B cell (primary cell): ENCODE data around the gene MIPOL1.

Experiments used
- EZH2 ChIP-seq: IDR thresholded peaks from 2 replicates; pipeline ENCODE4 v1.6.1; 2012; ENCODE audit warnings: borderline replicate concordance, low read depth, mild to moderate bottlenecking, moderate library complexity, low read length; ENCODE audit not compliant: insufficient read depth, poor library complexity, severe bottlenecking
- TF ChIP-seq, protein P1 (sequence below): fragments of 200-600 bp; IDR thresholded peaks from one replicate; pipeline ENCODE4 v1.8.0; 2022; ENCODE audit warnings: antibody characterized with exemption, mild to moderate bottlenecking

DNA sequence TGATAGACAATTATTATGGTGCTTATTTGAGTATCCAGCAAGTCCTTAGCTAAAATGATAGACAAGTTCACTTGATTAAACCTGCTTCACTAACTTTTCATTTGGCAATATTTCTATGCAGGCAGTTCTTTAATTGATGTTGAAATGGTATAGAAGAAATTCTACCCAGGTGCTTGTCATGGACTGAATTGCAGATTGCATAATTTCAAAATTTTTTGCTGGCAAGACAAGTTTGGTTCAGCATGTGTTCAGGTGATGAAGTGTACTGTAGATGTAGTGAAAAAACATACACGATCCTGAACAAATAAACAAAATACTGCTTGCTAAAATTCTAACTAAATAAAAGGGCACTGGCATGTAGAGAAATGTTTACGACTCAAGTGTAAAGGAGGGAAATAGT is 208.4 kb downstream of the MIPOL1 start:
- no peak for TF ChIP-seq EZH2
- TF ChIP-seq, protein P1, sequence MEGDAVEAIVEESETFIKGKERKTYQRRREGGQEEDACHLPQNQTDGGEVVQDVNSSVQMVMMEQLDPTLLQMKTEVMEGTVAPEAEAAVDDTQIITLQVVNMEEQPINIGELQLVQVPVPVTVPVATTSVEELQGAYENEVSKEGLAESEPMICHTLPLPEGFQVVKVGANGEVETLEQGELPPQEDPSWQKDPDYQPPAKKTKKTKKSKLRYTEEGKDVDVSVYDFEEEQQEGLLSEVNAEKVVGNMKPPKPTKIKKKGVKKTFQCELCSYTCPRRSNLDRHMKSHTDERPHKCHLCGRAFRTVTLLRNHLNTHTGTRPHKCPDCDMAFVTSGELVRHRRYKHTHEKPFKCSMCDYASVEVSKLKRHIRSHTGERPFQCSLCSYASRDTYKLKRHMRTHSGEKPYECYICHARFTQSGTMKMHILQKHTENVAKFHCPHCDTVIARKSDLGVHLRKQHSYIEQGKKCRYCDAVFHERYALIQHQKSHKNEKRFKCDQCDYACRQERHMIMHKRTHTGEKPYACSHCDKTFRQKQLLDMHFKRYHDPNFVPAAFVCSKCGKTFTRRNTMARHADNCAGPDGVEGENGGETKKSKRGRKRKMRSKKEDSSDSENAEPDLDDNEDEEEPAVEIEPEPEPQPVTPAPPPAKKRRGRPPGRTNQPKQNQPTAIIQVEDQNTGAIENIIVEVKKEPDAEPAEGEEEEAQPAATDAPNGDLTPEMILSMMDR, result no peak
